ENCODE data around the gene SLC1A2.

The SLC1A2 gene

DNA sequence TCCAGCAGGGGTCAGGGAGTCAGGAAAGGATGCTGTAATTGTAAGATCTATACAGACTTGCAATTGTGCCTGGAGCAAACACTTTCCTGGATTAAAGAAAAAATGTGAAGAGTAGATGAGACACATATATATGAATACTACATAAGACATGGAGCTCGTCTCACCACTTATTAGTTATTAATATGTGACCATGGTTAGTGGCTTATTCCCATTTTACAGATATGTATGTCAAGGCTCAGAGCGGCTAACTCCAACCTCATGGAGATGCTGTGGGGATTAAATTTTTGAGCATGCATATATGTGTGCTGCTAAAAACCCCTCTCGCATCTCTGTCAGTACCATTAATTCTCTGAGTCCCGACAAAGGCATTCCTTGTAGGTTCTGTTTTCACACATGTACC is 125.7 kb downstream of the SLC1A2 start:
- H3K27me3 ChIP-seq (ENCODE audit: low read depth) = 0 out of 2 replicates have a peak, but pooled peaks cover 4% of the 10 kb centered on the region
- H3K4me3 ChIP-seq = no peak overlapping the region
- in situ Hi-C loops (cut with MboI; ENCODE audit: low sequenced_read_pairs) = no loop called here
- H3K4me1 ChIP-seq = no peaks in the 10 kb centered on the region
- DNase-seq (ENCODE audit: low spot score in 2 of 2) = no peak
- H3K9me3 ChIP-seq = no peaks in the 10 kb centered on the region
- H3K36me3 ChIP-seq (replicated peaks) = no peaks in the 10 kb centered on the region

DNA sequence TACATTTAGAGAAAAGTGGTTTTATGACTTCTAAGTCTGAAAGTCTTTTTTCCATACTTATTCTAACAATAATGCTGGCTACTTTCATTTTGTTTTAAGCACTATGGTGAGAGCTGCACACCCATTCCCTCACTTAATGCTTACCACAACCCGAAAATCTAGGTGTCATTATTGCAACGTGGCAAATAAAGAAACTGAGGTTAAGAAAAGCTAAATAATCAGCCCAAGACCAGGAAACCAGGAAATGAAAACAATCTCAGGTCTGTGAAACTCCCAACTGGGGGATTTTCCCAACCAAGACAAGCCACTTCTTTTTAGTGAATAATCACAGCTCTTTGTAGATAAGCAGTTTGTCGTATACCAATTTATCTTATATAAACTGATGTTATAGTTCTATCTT is 126.3 kb downstream of the SLC1A2 start:
- Histone ChIP-seq H3K4me3 (no peak overlapping the region), H3K9me3 (no peaks in the 10 kb centered on the region), H3K36me3 (replicated peaks) (no peaks in the 10 kb centered on the region), H3K4me1 (no peaks in the 10 kb centered on the region), H3K27me3 (ENCODE audit: low read depth) (0 out of 2 replicates have a peak, but pooled peaks cover 4% of the 10 kb centered on the region)
- in situ Hi-C loops (cut with MboI; ENCODE audit: low sequenced_read_pairs) = no loop called here
- no peak for DNase-seq (ENCODE audit: low spot score in 2 of 2)

DNA sequence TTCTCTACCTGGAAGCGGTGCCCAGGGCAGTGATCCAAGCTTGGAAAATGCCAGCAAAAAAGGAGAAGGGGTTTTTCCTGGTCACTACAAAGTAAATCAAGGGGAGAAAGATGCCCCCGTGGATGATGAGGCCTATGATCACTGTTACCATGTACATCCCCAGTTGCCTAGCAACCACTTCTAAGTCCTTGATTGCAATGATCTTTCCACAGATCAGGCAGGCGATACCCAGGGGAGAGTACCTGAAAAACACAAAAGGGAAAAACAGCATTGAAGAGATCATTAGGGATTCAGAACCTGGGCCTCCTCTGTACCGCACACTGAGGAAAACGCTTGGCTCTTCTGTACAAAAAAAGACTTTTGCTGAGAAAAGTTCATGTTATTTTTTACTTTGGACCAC is 127.1 kb downstream of the SLC1A2 start:
- Histone ChIP-seq H3K27me3 (ENCODE audit: low read depth) (0 out of 2 replicates have a peak, but pooled peaks cover 4% of the 10 kb centered on the region), H3K36me3 (replicated peaks) (no peaks in the 10 kb centered on the region), H3K4me3 (no peak overlapping the region), H3K4me1 (no peaks in the 10 kb centered on the region), H3K9me3 (no peaks in the 10 kb centered on the region)
- in situ Hi-C loops (cut with MboI; ENCODE audit: low sequenced_read_pairs) = no loop called here
- DNase-seq (ENCODE audit: low spot score in 2 of 2) = no peak

DNA sequence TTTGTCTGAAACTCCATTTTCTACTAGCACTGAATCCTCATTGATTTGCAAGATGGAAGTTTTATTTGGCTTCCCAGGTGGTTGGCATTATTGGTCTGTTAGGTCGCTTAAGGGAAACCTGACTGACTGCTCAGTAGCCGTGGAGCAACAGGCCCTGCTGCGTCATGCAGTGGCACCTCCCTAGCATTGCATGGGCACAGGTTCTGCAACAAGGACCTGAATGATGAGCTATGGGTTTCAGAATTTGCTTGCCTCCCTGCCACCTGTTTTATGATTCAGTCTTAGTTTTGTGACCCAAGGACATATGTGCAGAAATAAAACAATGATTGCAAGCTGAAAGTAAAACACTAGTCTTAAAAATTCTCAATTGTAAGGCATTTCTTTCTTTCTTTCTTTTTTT is 128.5 kb downstream of the SLC1A2 start:
- no peak for DNase-seq (ENCODE audit: low spot score in 2 of 2)
- in situ Hi-C loops (cut with MboI; ENCODE audit: low sequenced_read_pairs) = no loop called here
- 0 out of 2 replicates have a peak, but pooled peaks cover 4% of the 10 kb centered on the region for H3K27me3 ChIP-seq (ENCODE audit: low read depth)
- no peaks in the 10 kb centered on the region for H3K9me3 ChIP-seq
- no peaks in the 10 kb centered on the region for H3K36me3 ChIP-seq (replicated peaks)
- H3K4me3 ChIP-seq = no peak overlapping the region
- H3K4me1 ChIP-seq = no peaks in the 10 kb centered on the region

DNA sequence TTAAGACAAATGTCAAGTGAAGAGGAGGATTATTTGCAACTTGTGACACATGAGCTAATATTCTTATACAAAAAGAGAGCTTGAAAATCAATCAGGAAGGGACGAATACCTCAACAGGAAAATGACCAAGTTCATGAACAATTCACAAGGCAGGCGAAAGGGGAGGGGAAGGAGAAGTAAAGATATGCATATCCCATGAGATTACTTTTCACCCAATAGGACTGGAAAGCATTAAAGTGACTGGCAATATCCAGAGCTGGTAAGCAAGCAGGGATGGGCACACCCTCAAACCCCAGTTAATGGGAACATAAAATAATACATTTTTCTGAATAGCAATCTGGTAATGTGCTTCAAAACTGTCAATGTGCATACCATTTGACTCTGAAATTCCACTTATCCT is 129.5 kb downstream of the SLC1A2 start:
- in situ Hi-C loops (cut with MboI; ENCODE audit: low sequenced_read_pairs) = no loop called here
- Histone ChIP-seq H3K9me3 (no peaks in the 10 kb centered on the region), H3K36me3 (replicated peaks) (no peaks in the 10 kb centered on the region), H3K4me1 (no peaks in the 10 kb centered on the region), H3K27me3 (ENCODE audit: low read depth) (0 out of 2 replicates have a peak, but pooled peaks cover 4% of the 10 kb centered on the region), H3K4me3 (no peak overlapping the region)
- no peak for DNase-seq (ENCODE audit: low spot score in 2 of 2)

DNA sequence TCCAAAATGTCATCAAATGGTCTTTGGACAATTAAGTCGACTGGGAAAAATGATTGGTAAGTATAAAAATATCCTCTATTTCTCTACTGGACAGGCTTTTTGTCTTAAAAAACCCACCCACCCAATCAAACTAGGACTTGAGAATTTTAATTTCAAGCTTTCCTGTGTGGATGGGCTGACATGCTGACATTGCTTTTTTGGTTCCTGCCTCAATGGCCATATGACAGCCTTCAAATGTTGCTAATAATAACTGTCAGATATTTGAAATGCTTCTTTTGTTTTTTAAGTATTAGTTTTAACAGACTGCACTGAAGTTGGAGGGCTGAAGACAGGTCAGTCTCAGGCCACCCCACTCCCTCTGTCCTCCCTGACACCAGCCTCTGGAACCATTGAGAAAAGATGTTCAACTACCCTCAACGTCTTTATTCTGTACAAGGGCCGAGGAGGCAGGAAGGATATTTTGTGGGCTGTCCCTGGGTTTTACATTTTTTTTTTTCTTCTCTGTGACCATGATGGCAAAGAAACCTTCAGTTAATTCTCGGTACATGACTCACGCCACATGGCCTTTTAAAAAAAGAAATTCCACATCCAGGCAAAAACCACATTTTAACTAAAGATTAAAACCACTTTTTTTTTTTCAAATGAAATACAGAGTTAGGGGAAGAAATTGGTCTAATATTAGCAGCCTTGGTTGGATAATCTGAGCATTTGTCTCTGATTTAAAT is 130.4 kb downstream of the SLC1A2 start:
- H3K27me3 ChIP-seq (ENCODE audit: low read depth) = no peaks in the 10 kb centered on the region
- no peaks in the 10 kb centered on the region for H3K36me3 ChIP-seq (replicated peaks)
- no peaks in the 10 kb centered on the region for H3K4me1 ChIP-seq
- H3K4me3 ChIP-seq = no peak overlapping the region
- DNase-seq (ENCODE audit: low spot score in 2 of 2) = no peak
- H3K9me3 ChIP-seq = no peaks in the 10 kb centered on the region
- in situ Hi-C loops (cut with MboI; ENCODE audit: low sequenced_read_pairs) = no loop called here

DNA sequence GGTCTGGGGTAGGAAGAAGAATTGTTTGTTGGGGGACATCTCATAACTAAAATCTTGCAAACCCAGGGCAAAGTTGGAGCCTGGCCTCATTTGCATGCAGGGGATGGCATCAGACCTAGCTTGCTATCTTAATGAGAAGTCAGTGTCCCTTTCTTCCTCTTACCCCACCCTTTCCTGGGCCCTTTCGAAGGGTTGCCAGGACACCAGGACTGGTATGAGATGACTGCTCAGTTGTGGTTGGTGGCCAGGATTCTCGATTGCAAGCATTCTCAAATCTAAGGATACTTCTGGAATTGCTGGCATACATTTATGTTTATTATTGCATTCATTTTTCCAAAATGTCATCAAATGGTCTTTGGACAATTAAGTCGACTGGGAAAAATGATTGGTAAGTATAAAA is 131.0 kb downstream of the SLC1A2 start:
- in situ Hi-C loops (cut with MboI; ENCODE audit: low sequenced_read_pairs) = no loop called here
- H3K4me3 ChIP-seq = no peak overlapping the region
- no peaks in the 10 kb centered on the region for H3K36me3 ChIP-seq (replicated peaks)
- H3K4me1 ChIP-seq = no peaks in the 10 kb centered on the region
- DNase-seq (ENCODE audit: low spot score in 2 of 2) = no peak
- no peaks in the 10 kb centered on the region for H3K9me3 ChIP-seq
- no peaks in the 10 kb centered on the region for H3K27me3 ChIP-seq (ENCODE audit: low read depth)

DNA sequence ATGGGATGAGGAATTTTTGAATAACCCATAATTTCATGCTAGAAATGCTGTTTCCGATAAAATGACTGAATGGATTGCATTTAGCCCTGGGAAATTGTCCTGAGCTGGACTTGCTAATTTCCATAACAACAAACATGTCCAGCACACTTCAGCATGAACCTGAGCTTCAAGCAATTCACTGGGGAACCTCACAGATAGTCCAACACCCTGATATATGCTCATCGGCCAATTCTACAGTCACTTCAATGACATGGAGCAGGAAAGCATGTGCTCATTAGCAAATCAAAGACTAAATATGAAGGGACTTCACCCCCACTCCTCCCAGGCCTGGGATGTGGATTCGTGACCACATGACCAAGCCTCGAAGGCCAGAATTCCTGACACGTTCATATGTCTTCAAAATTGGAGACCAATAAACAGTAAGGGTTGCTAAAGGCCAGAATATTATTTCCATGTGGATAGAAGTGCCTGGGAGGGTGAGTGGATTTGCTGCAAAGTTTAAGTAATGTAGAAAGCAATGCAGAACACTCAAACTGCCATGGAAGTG is 131.9 kb downstream of the SLC1A2 start:
- in situ Hi-C loops (cut with MboI; ENCODE audit: low sequenced_read_pairs) = no loop called here

DNA sequence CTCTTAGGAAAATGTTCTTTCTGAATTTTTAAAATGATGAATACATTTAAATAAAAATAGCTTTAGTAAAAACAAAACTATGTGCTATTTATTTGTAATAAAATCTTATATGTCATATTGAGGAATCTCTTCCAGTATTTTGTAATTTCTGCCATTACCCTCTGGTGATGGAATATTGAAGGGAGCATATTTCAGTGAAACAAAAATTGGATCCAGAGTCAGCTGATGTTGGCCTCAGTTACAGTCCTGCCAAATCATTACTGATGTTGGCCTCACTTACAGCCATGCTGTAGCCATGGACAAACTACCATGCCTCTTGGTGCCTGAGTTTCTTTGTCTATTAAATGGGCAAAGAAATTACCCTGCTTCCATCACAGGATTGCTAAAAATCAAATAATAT is 133.2 kb downstream of the SLC1A2 start:
- in situ Hi-C loops (cut with MboI; ENCODE audit: low sequenced_read_pairs) = no loop called here
- DNase-seq (ENCODE audit: low spot score in 2 of 2) = no peak
- H3K9me3 ChIP-seq = no peaks in the 10 kb centered on the region
- H3K36me3 ChIP-seq (replicated peaks) = no peaks in the 10 kb centered on the region
- no peak overlapping the region for H3K4me3 ChIP-seq
- H3K4me1 ChIP-seq = no peaks in the 10 kb centered on the region
- H3K27me3 ChIP-seq (ENCODE audit: low read depth) = no peaks in the 10 kb centered on the region

More for the DNA sequence above, 131.9 kb downstream of the SLC1A2 start:
- DNase-seq (ENCODE audit: low spot score in 2 of 2) = no peak
- H3K9me3 ChIP-seq = no peaks in the 10 kb centered on the region
- no peak overlapping the region for H3K4me3 ChIP-seq
- no peaks in the 10 kb centered on the region for H3K4me1 ChIP-seq
- no peaks in the 10 kb centered on the region for H3K27me3 ChIP-seq (ENCODE audit: low read depth)
- H3K36me3 ChIP-seq (replicated peaks) = no peaks in the 10 kb centered on the region

DNA sequence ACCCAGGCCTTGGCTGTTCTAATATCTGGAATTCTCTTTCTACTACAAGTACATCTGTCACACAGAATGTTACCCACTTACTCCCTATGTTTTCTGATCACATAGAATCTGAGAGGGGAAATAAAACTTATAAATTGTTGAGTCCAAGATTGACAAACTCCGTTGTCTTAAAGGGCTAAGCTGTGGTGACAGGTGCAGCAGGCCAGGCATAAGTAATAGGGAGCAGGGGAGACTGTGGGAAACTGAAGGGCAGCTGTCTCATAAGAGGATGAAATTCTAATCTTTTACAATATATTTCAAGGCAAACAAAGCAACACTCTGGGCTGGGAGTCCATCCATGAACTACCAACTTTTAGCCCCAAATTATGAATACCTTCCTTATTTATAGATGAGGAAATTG is 133.9 kb downstream of the SLC1A2 start:
- H3K27me3 ChIP-seq (ENCODE audit: low read depth) = no peaks in the 10 kb centered on the region
- no peaks in the 10 kb centered on the region for H3K4me1 ChIP-seq
- H3K36me3 ChIP-seq (replicated peaks) = no peaks in the 10 kb centered on the region
- in situ Hi-C loops (cut with MboI; ENCODE audit: low sequenced_read_pairs) = no loop called here
- H3K4me3 ChIP-seq = no peak overlapping the region
- no peaks in the 10 kb centered on the region for H3K9me3 ChIP-seq
- DNase-seq (ENCODE audit: low spot score in 2 of 2) = no peak

DNA sequence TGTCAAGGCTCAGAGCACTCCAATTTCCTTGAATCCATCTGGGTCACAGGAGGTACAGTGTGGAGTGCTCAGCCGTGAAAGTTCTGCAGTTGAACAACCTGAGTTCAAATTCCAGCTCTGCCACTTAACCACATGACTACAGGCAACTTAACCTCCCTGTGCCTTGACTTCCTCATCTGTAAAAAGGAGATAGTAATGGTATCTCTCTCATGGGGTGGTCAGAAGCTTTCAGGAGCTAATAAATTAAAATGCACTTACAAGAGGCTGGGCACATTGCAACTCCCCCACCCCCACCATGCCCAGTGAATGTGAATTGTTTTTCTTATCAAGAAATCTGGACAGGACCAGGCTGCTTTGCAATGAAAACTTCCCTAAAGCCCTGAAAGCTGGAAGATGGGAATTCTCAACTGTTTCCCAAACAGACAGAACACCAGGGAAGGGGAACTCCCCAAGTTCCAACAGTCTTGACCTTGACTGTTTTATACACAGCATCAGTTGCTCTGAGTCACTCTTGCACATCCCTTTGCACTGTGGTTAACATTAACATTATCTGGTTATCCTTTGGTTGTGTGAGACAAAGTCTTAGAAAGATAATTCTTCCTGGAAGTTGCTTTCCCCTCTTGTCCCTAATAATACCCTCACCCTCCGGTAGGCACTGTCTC is 137.0 kb downstream of the SLC1A2 start:
- H3K4me1 ChIP-seq = no peaks in the 10 kb centered on the region
- no peaks in the 10 kb centered on the region for H3K27me3 ChIP-seq (ENCODE audit: low read depth)
- H3K4me3 ChIP-seq = no peak overlapping the region
- in situ Hi-C loops (cut with MboI; ENCODE audit: low sequenced_read_pairs) = no loop called here
- no peaks in the 10 kb centered on the region for H3K9me3 ChIP-seq
- no peaks in the 10 kb centered on the region for H3K36me3 ChIP-seq (replicated peaks)
- no peak for DNase-seq (ENCODE audit: low spot score in 2 of 2)

DNA sequence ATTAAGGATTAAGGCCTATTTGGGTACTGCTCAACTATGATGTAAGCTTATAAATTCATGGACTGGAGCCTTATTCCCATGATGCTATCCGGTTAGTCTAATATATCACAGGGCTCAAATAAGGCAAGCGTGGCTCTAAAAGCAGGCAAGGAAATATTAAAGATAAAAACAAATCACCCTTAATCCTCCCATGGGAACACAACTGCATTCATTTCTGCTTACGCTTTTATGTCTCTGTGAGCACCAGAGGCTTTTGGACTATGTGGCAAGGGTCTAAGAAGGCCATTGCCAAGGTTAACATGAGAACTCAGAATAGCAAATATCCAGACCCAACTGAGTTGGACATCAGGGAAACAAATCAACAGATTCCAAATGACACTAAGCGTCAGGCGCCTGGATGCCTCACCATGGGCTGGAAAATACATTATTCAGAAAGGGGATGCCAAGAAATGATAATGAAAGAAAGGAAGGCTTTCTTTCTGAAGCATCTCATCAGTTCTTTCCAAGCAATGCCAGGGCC is 138.1 kb downstream of the SLC1A2 start:
- H3K4me3 ChIP-seq = no peak overlapping the region
- DNase-seq (ENCODE audit: low spot score in 2 of 2) = no peak
- no peaks in the 10 kb centered on the region for H3K4me1 ChIP-seq
- H3K9me3 ChIP-seq = no peaks in the 10 kb centered on the region
- H3K36me3 ChIP-seq (replicated peaks) = no peaks in the 10 kb centered on the region
- H3K27me3 ChIP-seq (ENCODE audit: low read depth) = no peaks in the 10 kb centered on the region
- in situ Hi-C loops (cut with MboI; ENCODE audit: low sequenced_read_pairs) = no loop called here

DNA sequence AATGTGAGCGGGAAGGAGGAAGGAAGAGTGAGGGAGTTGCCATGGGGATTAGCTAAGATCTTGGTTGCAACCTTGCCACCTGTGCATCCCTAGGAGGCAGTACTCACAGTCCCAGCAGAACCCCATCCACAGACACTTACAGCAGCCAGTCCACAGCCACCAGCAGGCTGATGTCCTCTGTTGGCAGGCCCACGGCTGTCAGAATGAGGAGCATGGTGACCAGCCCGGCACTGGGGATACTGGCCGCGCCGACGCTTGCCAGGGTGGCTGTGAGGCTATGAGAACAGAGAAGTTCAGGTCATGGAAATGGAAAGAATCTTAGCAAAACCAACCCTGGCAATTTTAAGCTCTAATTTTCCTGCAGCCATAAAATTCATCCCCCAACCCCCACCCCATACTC is 138.6 kb downstream of the SLC1A2 start:
- no peaks in the 10 kb centered on the region for H3K4me1 ChIP-seq
- H3K27me3 ChIP-seq (ENCODE audit: low read depth) = no peaks in the 10 kb centered on the region
- no peaks in the 10 kb centered on the region for H3K36me3 ChIP-seq (replicated peaks)
- in situ Hi-C loops (cut with MboI; ENCODE audit: low sequenced_read_pairs) = no loop called here
- DNase-seq (ENCODE audit: low spot score in 2 of 2) = no peak
- H3K9me3 ChIP-seq = no peaks in the 10 kb centered on the region
- H3K4me3 ChIP-seq = no peak overlapping the region

DNA sequence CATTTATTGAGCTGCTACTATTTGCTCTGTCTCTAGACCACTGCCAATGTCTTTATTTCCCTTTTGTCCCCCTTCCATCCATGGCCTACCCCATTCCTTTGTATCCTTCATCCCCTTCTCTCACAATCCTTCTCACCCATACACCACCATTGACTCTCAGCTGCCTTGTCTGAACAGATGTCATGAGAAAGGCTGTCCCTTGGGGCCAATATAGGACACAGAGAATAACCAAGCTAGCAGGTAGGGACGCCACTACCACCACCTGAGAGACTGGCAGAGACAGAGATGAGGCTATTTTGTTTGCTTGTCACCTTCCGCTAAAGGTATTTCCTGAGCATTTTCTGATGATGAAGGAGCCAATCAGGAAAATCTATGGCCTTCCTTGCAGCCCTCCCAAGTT is 141.5 kb downstream of the SLC1A2 start:
- no peaks in the 10 kb centered on the region for H3K4me1 ChIP-seq
- DNase-seq (ENCODE audit: low spot score in 2 of 2) = no peak
- H3K9me3 ChIP-seq = no peaks in the 10 kb centered on the region
- H3K4me3 ChIP-seq = no peak overlapping the region
- H3K27me3 ChIP-seq (ENCODE audit: low read depth) = no peaks in the 10 kb centered on the region
- H3K36me3 ChIP-seq (replicated peaks) = no peaks in the 10 kb centered on the region
- in situ Hi-C loops (cut with MboI; ENCODE audit: low sequenced_read_pairs) = no loop called here
